ENCODE measurements around the gene L3MBTL4. TPM values are rescaled to one million over a fixed set of nuclear protein-coding genes. Genes with fewer than 3 reads are reported as not detected.

L3MBTL4 gene
- total RNA-seq, 1 donor = 0.36 TPM

- Histone ChIP-seq H3K36me3 (ENCODE audit: insufficient read depth, low read length) (no peaks in the 10 kb centered on the region), H3K4me3 (ENCODE audit: insufficient read depth, low read length) (no peak overlapping the region), H3K79me2 (ENCODE audit: insufficient read depth, low read length) (no peaks in the 10 kb centered on the region), H4K20me1 (ENCODE audit: insufficient read depth, low read length) (no peaks in the 10 kb centered on the region), H3K4me2 (ENCODE audit: insufficient read depth, low read length) (no peak overlapping the region), H3K27ac (ENCODE audit: low read depth, low read length) (no peak overlapping the region), H2AFZ (ENCODE audit: low read length) (no peak overlapping the region), H3K27me3 (ENCODE audit: insufficient read depth, low read length) (no peaks in the 10 kb centered on the region), H3K9me3 (ENCODE audit: low read depth, low read length) (peaks cover 6% of the 10 kb centered on the region), H3K4me1 (ENCODE audit: insufficient read depth, low read length) (no peaks in the 10 kb centered on the region)
- DNase-seq (ENCODE audit: insufficient read length, low spot score, missing footprints) = no peak
- no peak for TF ChIP-seq CTCF (IDR thresholded peaks at IDR 0.05; ENCODE audit: extremely low read depth, low read depth, low read length)
Observed at GRCh38 chr18:6257950-6258349, 156.8 kb downstream of the L3MBTL4 start.

GRCh38 chr18:6256521-6256920, 158.2 kb downstream of the L3MBTL4 start:
- no peak overlapping the region for H3K4me2 ChIP-seq (ENCODE audit: insufficient read depth, low read length)
- H3K79me2 ChIP-seq (ENCODE audit: insufficient read depth, low read length) = no peaks in the 10 kb centered on the region
- H2AFZ ChIP-seq (ENCODE audit: low read length) = no peak overlapping the region
- H3K27me3 ChIP-seq (ENCODE audit: insufficient read depth, low read length) = no peaks in the 10 kb centered on the region
- H4K20me1 ChIP-seq (ENCODE audit: insufficient read depth, low read length) = no peaks in the 10 kb centered on the region
- H3K27ac ChIP-seq (ENCODE audit: low read depth, low read length) = no peak overlapping the region
- peaks cover 6% of the 10 kb centered on the region for H3K9me3 ChIP-seq (ENCODE audit: low read depth, low read length)
- H3K4me3 ChIP-seq (ENCODE audit: insufficient read depth, low read length) = no peak overlapping the region
- no peak for TF ChIP-seq CTCF (IDR thresholded peaks at IDR 0.05; ENCODE audit: extremely low read depth, low read depth, low read length)
- DNase-seq (ENCODE audit: insufficient read length, low spot score, missing footprints) = no peak
- no peaks in the 10 kb centered on the region for H3K36me3 ChIP-seq (ENCODE audit: insufficient read depth, low read length)
- H3K4me1 ChIP-seq (ENCODE audit: insufficient read depth, low read length) = no peaks in the 10 kb centered on the region

DNA sequence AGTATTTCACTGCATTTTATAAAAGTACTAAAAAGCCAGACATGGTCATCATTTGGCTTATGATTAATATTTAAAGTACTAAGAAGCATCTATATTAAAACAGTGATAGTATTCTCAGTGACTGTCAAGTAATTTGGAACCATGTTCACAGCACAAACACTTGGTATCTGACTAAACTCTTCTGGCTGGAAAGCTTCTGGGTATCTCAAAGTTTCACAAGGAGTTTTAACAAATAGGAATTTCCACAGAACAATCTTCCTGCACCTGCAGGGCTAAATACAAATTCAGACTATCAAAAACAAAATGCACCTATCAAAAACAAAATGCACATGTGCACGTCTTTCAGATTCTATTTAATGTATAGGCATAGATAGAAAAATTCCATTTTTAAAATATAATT, 158.8 kb downstream of the L3MBTL4 start:
- Histone ChIP-seq H3K27ac (ENCODE audit: low read depth, low read length) (no peak overlapping the region), H3K79me2 (ENCODE audit: insufficient read depth, low read length) (no peaks in the 10 kb centered on the region), H3K4me2 (ENCODE audit: insufficient read depth, low read length) (no peak overlapping the region), H3K27me3 (ENCODE audit: insufficient read depth, low read length) (no peaks in the 10 kb centered on the region), H3K4me1 (ENCODE audit: insufficient read depth, low read length) (no peaks in the 10 kb centered on the region), H3K9me3 (ENCODE audit: low read depth, low read length) (peaks cover 2% of the 10 kb centered on the region), H3K4me3 (ENCODE audit: insufficient read depth, low read length) (no peak overlapping the region), H2AFZ (ENCODE audit: low read length) (no peak overlapping the region), H4K20me1 (ENCODE audit: insufficient read depth, low read length) (no peaks in the 10 kb centered on the region), H3K36me3 (ENCODE audit: insufficient read depth, low read length) (no peaks in the 10 kb centered on the region)
- TF ChIP-seq CTCF (IDR thresholded peaks at IDR 0.05; ENCODE audit: extremely low read depth, low read depth, low read length) = no peak
- no peak for DNase-seq (ENCODE audit: insufficient read length, low spot score, missing footprints)

GRCh38 chr18:6255116-6255705, 159.5 kb downstream of the L3MBTL4 start:
- no peaks in the 10 kb centered on the region for H3K4me1 ChIP-seq (ENCODE audit: insufficient read depth, low read length)
- no peaks in the 10 kb centered on the region for H4K20me1 ChIP-seq (ENCODE audit: insufficient read depth, low read length)
- H2AFZ ChIP-seq (ENCODE audit: low read length) = no peak overlapping the region
- peaks cover 2% of the 10 kb centered on the region for H3K9me3 ChIP-seq (ENCODE audit: low read depth, low read length)
- TF ChIP-seq CTCF (IDR thresholded peaks at IDR 0.05; ENCODE audit: extremely low read depth, low read depth, low read length) = no peak
- H3K36me3 ChIP-seq (ENCODE audit: insufficient read depth, low read length) = no peaks in the 10 kb centered on the region
- no peak overlapping the region for H3K27ac ChIP-seq (ENCODE audit: low read depth, low read length)
- H3K79me2 ChIP-seq (ENCODE audit: insufficient read depth, low read length) = no peaks in the 10 kb centered on the region
- no peaks in the 10 kb centered on the region for H3K27me3 ChIP-seq (ENCODE audit: insufficient read depth, low read length)
- no peak overlapping the region for H3K4me2 ChIP-seq (ENCODE audit: insufficient read depth, low read length)
- H3K4me3 ChIP-seq (ENCODE audit: insufficient read depth, low read length) = no peak overlapping the region
- no peak for DNase-seq (ENCODE audit: insufficient read length, low spot score, missing footprints)

Measured in osteoblast (primary cell).